ENCODE measurements around the gene XAF1. TPM values are rescaled to one million over a fixed set of nuclear protein-coding genes. Genes with fewer than 3 reads are reported as not detected.

Gene XAF1
- total and polyA plus RNA-seq, 2 experiments from 2014 or later, result not detected

DNA sequence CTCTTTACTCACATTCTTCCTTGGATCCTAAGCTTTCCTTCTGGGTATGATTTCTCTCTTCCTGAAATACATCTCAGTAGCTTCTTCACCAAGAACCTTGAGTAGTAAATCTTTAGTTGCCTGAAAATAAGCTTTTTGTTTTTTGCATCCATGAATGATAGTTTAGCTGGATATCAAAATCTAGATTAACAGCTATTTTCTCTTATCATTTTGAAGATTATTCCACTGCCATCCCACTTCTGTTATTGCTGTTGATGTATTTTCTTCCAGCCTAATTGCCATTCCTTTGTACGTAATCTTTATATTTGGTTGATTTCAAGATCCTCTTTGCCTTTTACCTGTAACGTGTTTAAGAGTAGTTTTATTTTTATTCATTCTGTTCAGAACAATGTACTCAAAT is 12.6 kb downstream of the XAF1 start:
- no peak overlapping the region for H3K27ac Mint-ChIP-seq
- H3K27me3 ChIP-seq (ENCODE audit: insufficient read depth), result no peaks in the 10 kb centered on the region
- H3K9me3 Mint-ChIP-seq, result peaks cover 16% of the 10 kb centered on the region
- no peaks in the 10 kb centered on the region; the same call in 1 of the 3 replicates for H3K36me3 Mint-ChIP-seq (ENCODE audit: low read depth)
- no peaks in the 10 kb centered on the region for H3K4me1 Mint-ChIP-seq
- TF ChIP-seq, protein P1, sequence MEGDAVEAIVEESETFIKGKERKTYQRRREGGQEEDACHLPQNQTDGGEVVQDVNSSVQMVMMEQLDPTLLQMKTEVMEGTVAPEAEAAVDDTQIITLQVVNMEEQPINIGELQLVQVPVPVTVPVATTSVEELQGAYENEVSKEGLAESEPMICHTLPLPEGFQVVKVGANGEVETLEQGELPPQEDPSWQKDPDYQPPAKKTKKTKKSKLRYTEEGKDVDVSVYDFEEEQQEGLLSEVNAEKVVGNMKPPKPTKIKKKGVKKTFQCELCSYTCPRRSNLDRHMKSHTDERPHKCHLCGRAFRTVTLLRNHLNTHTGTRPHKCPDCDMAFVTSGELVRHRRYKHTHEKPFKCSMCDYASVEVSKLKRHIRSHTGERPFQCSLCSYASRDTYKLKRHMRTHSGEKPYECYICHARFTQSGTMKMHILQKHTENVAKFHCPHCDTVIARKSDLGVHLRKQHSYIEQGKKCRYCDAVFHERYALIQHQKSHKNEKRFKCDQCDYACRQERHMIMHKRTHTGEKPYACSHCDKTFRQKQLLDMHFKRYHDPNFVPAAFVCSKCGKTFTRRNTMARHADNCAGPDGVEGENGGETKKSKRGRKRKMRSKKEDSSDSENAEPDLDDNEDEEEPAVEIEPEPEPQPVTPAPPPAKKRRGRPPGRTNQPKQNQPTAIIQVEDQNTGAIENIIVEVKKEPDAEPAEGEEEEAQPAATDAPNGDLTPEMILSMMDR (conservative IDR thresholded peaks at IDR 0.05; ENCODE audit: low read depth in 2 of 2), result no peak
- TF ChIP-seq STAT1 (IDR thresholded peaks at IDR 0.05; ENCODE audit: unreplicated experiment) (no peak), ZNF331 (CRISPR knock-in tag; IDR thresholded peaks at IDR 0.05; ENCODE audit: low read depth) (no peak), CREB1 (CRISPR knock-in tag; IDR thresholded peaks at IDR 0.05; ENCODE audit: low read depth) (no peak), JUNB (IDR thresholded peaks at IDR 0.05; ENCODE audit: unreplicated experiment) (no peak), EZH2phosphoT487 (IDR thresholded peaks at IDR 0.05; ENCODE audit: unreplicated experiment) (no peak), ZNF114 (CRISPR knock-in tag; IDR thresholded peaks at IDR 0.05) (no peak), NANOG (IDR thresholded peaks at IDR 0.05; ENCODE audit: borderline replicate concordance) (no peak), EZH2 (IDR thresholded peaks at IDR 0.05; ENCODE audit: low read depth, unreplicated experiment) (no peak), POLR2AphosphoS5 (IDR thresholded peaks at IDR 0.05; ENCODE audit: low read depth) (no peak)
- TF ChIP-seq, protein P2, sequence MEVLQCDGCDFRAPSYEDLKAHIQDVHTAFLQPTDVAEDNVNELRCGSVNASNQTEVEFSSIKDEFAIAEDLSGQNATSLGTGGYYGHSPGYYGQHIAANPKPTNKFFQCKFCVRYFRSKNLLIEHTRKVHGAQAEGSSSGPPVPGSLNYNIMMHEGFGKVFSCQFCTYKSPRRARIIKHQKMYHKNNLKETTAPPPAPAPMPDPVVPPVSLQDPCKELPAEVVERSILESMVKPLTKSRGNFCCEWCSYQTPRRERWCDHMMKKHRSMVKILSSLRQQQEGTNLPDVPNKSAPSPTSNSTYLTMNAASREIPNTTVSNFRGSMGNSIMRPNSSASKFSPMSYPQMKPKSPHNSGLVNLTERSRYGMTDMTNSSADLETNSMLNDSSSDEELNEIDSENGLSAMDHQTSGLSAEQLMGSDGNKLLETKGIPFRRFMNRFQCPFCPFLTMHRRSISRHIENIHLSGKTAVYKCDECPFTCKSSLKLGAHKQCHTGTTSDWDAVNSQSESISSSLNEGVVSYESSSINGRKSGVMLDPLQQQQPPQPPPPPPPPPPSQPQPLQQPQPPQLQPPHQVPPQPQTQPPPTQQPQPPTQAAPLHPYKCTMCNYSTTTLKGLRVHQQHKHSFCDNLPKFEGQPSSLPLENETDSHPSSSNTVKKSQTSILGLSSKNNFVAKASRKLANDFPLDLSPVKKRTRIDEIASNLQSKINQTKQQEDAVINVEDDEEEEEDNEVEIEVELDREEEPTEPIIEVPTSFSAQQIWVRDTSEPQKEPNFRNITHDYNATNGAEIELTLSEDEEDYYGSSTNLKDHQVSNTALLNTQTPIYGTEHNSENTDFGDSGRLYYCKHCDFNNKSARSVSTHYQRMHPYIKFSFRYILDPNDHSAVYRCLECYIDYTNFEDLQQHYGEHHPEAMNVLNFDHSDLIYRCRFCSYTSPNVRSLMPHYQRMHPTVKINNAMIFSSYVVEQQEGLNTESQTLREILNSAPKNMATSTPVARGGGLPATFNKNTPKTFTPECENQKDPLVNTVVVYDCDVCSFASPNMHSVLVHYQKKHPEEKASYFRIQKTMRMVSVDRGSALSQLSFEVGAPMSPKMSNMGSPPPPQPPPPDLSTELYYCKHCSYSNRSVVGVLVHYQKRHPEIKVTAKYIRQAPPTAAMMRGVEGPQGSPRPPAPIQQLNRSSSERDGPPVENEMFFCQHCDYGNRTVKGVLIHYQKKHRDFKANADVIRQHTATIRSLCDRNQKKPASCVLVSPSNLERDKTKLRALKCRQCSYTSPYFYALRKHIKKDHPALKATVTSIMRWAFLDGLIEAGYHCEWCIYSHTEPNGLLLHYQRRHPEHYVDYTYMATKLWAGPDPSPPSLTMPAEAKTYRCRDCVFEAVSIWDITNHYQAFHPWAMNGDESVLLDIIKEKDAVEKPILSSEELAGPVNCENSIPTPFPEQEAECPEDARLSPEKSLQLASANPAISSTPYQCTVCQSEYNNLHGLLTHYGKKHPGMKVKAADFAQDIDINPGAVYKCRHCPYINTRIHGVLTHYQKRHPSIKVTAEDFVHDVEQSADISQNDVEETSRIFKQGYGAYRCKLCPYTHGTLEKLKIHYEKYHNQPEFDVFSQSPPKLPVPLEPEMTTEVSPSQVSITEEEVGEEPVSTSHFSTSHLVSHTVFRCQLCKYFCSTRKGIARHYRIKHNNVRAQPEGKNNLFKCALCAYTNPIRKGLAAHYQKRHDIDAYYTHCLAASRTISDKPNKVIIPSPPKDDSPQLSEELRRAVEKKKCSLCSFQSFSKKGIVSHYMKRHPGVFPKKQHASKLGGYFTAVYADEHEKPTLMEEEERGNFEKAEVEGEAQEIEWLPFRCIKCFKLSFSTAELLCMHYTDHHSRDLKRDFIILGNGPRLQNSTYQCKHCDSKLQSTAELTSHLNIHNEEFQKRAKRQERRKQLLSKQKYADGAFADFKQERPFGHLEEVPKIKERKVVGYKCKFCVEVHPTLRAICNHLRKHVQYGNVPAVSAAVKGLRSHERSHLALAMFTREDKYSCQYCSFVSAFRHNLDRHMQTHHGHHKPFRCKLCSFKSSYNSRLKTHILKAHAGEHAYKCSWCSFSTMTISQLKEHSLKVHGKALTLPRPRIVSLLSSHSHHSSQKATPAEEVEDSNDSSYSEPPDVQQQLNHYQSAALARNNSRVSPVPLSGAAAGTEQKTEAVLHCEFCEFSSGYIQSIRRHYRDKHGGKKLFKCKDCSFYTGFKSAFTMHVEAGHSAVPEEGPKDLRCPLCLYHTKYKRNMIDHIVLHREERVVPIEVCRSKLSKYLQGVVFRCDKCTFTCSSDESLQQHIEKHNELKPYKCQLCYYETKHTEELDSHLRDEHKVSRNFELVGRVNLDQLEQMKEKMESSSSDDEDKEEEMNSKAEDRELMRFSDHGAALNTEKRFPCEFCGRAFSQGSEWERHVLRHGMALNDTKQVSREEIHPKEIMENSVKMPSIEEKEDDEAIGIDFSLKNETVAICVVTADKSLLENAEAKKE (CRISPR knock-in tag; IDR thresholded peaks at IDR 0.05), result no peak
- TF ChIP-seq, protein P3, sequence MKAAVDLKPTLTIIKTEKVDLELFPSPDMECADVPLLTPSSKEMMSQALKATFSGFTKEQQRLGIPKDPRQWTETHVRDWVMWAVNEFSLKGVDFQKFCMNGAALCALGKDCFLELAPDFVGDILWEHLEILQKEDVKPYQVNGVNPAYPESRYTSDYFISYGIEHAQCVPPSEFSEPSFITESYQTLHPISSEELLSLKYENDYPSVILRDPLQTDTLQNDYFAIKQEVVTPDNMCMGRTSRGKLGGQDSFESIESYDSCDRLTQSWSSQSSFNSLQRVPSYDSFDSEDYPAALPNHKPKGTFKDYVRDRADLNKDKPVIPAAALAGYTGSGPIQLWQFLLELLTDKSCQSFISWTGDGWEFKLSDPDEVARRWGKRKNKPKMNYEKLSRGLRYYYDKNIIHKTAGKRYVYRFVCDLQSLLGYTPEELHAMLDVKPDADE (IDR thresholded peaks at IDR 0.05), result no peak
- TF ChIP-seq, protein P4, sequence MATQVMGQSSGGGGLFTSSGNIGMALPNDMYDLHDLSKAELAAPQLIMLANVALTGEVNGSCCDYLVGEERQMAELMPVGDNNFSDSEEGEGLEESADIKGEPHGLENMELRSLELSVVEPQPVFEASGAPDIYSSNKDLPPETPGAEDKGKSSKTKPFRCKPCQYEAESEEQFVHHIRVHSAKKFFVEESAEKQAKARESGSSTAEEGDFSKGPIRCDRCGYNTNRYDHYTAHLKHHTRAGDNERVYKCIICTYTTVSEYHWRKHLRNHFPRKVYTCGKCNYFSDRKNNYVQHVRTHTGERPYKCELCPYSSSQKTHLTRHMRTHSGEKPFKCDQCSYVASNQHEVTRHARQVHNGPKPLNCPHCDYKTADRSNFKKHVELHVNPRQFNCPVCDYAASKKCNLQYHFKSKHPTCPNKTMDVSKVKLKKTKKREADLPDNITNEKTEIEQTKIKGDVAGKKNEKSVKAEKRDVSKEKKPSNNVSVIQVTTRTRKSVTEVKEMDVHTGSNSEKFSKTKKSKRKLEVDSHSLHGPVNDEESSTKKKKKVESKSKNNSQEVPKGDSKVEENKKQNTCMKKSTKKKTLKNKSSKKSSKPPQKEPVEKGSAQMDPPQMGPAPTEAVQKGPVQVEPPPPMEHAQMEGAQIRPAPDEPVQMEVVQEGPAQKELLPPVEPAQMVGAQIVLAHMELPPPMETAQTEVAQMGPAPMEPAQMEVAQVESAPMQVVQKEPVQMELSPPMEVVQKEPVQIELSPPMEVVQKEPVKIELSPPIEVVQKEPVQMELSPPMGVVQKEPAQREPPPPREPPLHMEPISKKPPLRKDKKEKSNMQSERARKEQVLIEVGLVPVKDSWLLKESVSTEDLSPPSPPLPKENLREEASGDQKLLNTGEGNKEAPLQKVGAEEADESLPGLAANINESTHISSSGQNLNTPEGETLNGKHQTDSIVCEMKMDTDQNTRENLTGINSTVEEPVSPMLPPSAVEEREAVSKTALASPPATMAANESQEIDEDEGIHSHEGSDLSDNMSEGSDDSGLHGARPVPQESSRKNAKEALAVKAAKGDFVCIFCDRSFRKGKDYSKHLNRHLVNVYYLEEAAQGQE (IDR thresholded peaks at IDR 0.05; ENCODE audit: unreplicated experiment), result no peak
- H3K4me3 Mint-ChIP-seq, result no peak overlapping the region
- H3K36me3 ChIP-seq (ENCODE audit: insufficient read depth), result peaks cover 4% of the 10 kb centered on the region; the same call in 1 of the 2 replicates
- no peak overlapping the region for H3K27ac ChIP-seq (ENCODE audit: low read depth)
- H3K4me3 ChIP-seq, result no peak overlapping the region
- peaks cover 5% of the 10 kb centered on the region for H3K9me2 ChIP-seq (ENCODE audit: insufficient read depth)
- no peak for DNase-seq (ENCODE audit: low spot score)
- no peak overlapping the region for H3K4me2 ChIP-seq
- H3K27me3 Mint-ChIP-seq (ENCODE audit: insufficient read depth, low read depth, poor library complexity), result no peaks in the 10 kb centered on the region
- H2AFZ ChIP-seq, result no peak overlapping the region
- no peaks in the 10 kb centered on the region for H3K4me1 ChIP-seq (ENCODE audit: insufficient read depth)
- no peaks in the 10 kb centered on the region for H3F3A ChIP-seq (replicated peaks; ENCODE audit: low read depth)
- no peak for ATAC-seq
- H3K79me2 ChIP-seq (replicated peaks; ENCODE audit: insufficient read depth), result no peaks in the 10 kb centered on the region
- no peaks in the 10 kb centered on the region for H4K20me1 ChIP-seq (replicated peaks; ENCODE audit: insufficient read depth)
